Measurements from ENCODE around the gene ETV7.

The ETV7 gene

GRCh38 chr6:36333931-36334725 is 53.3 kb downstream of the ETV7 start:
- Histone ChIP-seq H3K4me3 (ENCODE audit: low read length) (no peak overlapping the region), H3K9me3 (ENCODE audit: control insufficient read depth, insufficient read depth, low read length) (no peaks in the 10 kb centered on the region), H3K27ac (ENCODE audit: low read length) (no peak overlapping the region), H3K4me1 (ENCODE audit: control insufficient read depth, insufficient read depth, low read length) (no peaks in the 10 kb centered on the region), H3K27me3 (ENCODE audit: control insufficient read depth, insufficient read depth, low read length) (no peaks in the 10 kb centered on the region), H3K36me3 (ENCODE audit: control insufficient read depth, insufficient read depth, low read length) (no peaks in the 10 kb centered on the region)
- DNase-seq (ENCODE audit: low read depth, low spot score), result no peak
- no CpG with 5 or more reads among the region's 20 CpGs for WGBS (ENCODE audit: insufficient coverage, insufficient read length)

GRCh38 chr6:36333171-36333895 is 54.1 kb downstream of the ETV7 start:
- no peaks in the 10 kb centered on the region for H3K9me3 ChIP-seq (ENCODE audit: control insufficient read depth, insufficient read depth, low read length)

GRCh38 chr6:36331381-36331780 is 56.1 kb downstream of the ETV7 start:
- Histone ChIP-seq H3K36me3 (ENCODE audit: control insufficient read depth, insufficient read depth, low read length) (no peaks in the 10 kb centered on the region), H3K4me3 (ENCODE audit: low read length) (no peak overlapping the region), H3K27ac (ENCODE audit: low read length) (no peak overlapping the region), H3K9me3 (ENCODE audit: control insufficient read depth, insufficient read depth, low read length) (no peaks in the 10 kb centered on the region), H3K27me3 (ENCODE audit: control insufficient read depth, insufficient read depth, low read length) (no peaks in the 10 kb centered on the region), H3K4me1 (ENCODE audit: control insufficient read depth, insufficient read depth, low read length) (no peaks in the 10 kb centered on the region)
- no peak for DNase-seq (ENCODE audit: low read depth, low spot score)
- WGBS (ENCODE audit: insufficient coverage, insufficient read length), result no CpG with 5 or more reads among the region's 6 CpGs

More at GRCh38 chr6:36333171-36333895, 54.1 kb downstream of the ETV7 start:
- Histone ChIP-seq H3K27ac (ENCODE audit: low read length) (no peak overlapping the region), H3K4me1 (ENCODE audit: control insufficient read depth, insufficient read depth, low read length) (no peaks in the 10 kb centered on the region), H3K36me3 (ENCODE audit: control insufficient read depth, insufficient read depth, low read length) (no peaks in the 10 kb centered on the region), H3K4me3 (ENCODE audit: low read length) (no peak overlapping the region), H3K27me3 (ENCODE audit: control insufficient read depth, insufficient read depth, low read length) (no peaks in the 10 kb centered on the region)
- DNase-seq (ENCODE audit: low read depth, low spot score), result no peak
- WGBS (ENCODE audit: insufficient coverage, insufficient read length), result no CpG with 5 or more reads among the region's 8 CpGs

- no peak overlapping the region for H3K4me3 ChIP-seq (ENCODE audit: low read length)
- no peaks in the 10 kb centered on the region for H3K4me1 ChIP-seq (ENCODE audit: control insufficient read depth, insufficient read depth, low read length)
- no peak for DNase-seq (ENCODE audit: low read depth, low spot score)
- no peaks in the 10 kb centered on the region for H3K36me3 ChIP-seq (ENCODE audit: control insufficient read depth, insufficient read depth, low read length)
- H3K27ac ChIP-seq (ENCODE audit: low read length), result no peak overlapping the region
- H3K27me3 ChIP-seq (ENCODE audit: control insufficient read depth, insufficient read depth, low read length), result no peaks in the 10 kb centered on the region
- no peaks in the 10 kb centered on the region for H3K9me3 ChIP-seq (ENCODE audit: control insufficient read depth, insufficient read depth, low read length)
- no CpG with 5 or more reads among the region's 14 CpGs for WGBS (ENCODE audit: insufficient coverage, insufficient read length)
Measured at GRCh38 chr6:36330366-36330765, 57.1 kb downstream of the ETV7 start.

GRCh38 chr6:36329798-36330291 is 57.6 kb downstream of the ETV7 start:
- WGBS (ENCODE audit: insufficient coverage, insufficient read length), result no CpG with 5 or more reads among the region's 14 CpGs
- Histone ChIP-seq H3K36me3 (ENCODE audit: control insufficient read depth, insufficient read depth, low read length) (no peaks in the 10 kb centered on the region), H3K27ac (ENCODE audit: low read length) (no peak overlapping the region), H3K27me3 (ENCODE audit: control insufficient read depth, insufficient read depth, low read length) (no peaks in the 10 kb centered on the region), H3K4me1 (ENCODE audit: control insufficient read depth, insufficient read depth, low read length) (no peaks in the 10 kb centered on the region), H3K9me3 (ENCODE audit: control insufficient read depth, insufficient read depth, low read length) (no peaks in the 10 kb centered on the region), H3K4me3 (ENCODE audit: low read length) (no peak overlapping the region)
- no peak for DNase-seq (ENCODE audit: low read depth, low spot score)

GRCh38 chr6:36328600-36328999 is 58.9 kb downstream of the ETV7 start:
- no peak overlapping the region for H3K27ac ChIP-seq (ENCODE audit: low read length)
- no peaks in the 10 kb centered on the region for H3K27me3 ChIP-seq (ENCODE audit: control insufficient read depth, insufficient read depth, low read length)
- no CpG with 5 or more reads among the region's 7 CpGs for WGBS (ENCODE audit: insufficient coverage, insufficient read length)
- H3K36me3 ChIP-seq (ENCODE audit: control insufficient read depth, insufficient read depth, low read length), result no peaks in the 10 kb centered on the region
- H3K9me3 ChIP-seq (ENCODE audit: control insufficient read depth, insufficient read depth, low read length), result no peaks in the 10 kb centered on the region
- DNase-seq (ENCODE audit: low read depth, low spot score), result no peak
- no peaks in the 10 kb centered on the region for H3K4me1 ChIP-seq (ENCODE audit: control insufficient read depth, insufficient read depth, low read length)
- no peak overlapping the region for H3K4me3 ChIP-seq (ENCODE audit: low read length)

- H3K27me3 ChIP-seq (ENCODE audit: control insufficient read depth, insufficient read depth, low read length), result no peaks in the 10 kb centered on the region
- H3K4me3 ChIP-seq (ENCODE audit: low read length), result no peak overlapping the region
- H3K9me3 ChIP-seq (ENCODE audit: control insufficient read depth, insufficient read depth, low read length), result no peaks in the 10 kb centered on the region
- DNase-seq (ENCODE audit: low read depth, low spot score), result no peak
- H3K27ac ChIP-seq (ENCODE audit: low read length), result no peak overlapping the region
- H3K36me3 ChIP-seq (ENCODE audit: control insufficient read depth, insufficient read depth, low read length), result no peaks in the 10 kb centered on the region
- H3K4me1 ChIP-seq (ENCODE audit: control insufficient read depth, insufficient read depth, low read length), result no peaks in the 10 kb centered on the region
Measured at GRCh38 chr6:36327919-36328236, 59.6 kb downstream of the ETV7 start.

GRCh38 chr6:36327226-36327918 is 60.1 kb downstream of the ETV7 start:
- WGBS (ENCODE audit: insufficient coverage, insufficient read length), result no CpG with 5 or more reads among the region's 6 CpGs
- Histone ChIP-seq H3K9me3 (ENCODE audit: control insufficient read depth, insufficient read depth, low read length) (no peaks in the 10 kb centered on the region), H3K36me3 (ENCODE audit: control insufficient read depth, insufficient read depth, low read length) (no peaks in the 10 kb centered on the region), H3K4me3 (ENCODE audit: low read length) (no peak overlapping the region), H3K4me1 (ENCODE audit: control insufficient read depth, insufficient read depth, low read length) (no peaks in the 10 kb centered on the region), H3K27me3 (ENCODE audit: control insufficient read depth, insufficient read depth, low read length) (no peaks in the 10 kb centered on the region), H3K27ac (ENCODE audit: low read length) (no peak overlapping the region)
- DNase-seq (ENCODE audit: low read depth, low spot score), result no peak

- Histone ChIP-seq H3K4me3 (ENCODE audit: low read length) (no peak overlapping the region), H3K9me3 (ENCODE audit: control insufficient read depth, insufficient read depth, low read length) (no peaks in the 10 kb centered on the region), H3K4me1 (ENCODE audit: control insufficient read depth, insufficient read depth, low read length) (no peaks in the 10 kb centered on the region), H3K27ac (ENCODE audit: low read length) (no peak overlapping the region), H3K27me3 (ENCODE audit: control insufficient read depth, insufficient read depth, low read length) (no peaks in the 10 kb centered on the region), H3K36me3 (ENCODE audit: control insufficient read depth, insufficient read depth, low read length) (no peaks in the 10 kb centered on the region)
- no CpG with 5 or more reads among the region's 7 CpGs for WGBS (ENCODE audit: insufficient coverage, insufficient read length)
- no peak for DNase-seq (ENCODE audit: low read depth, low spot score)
Measured at GRCh38 chr6:36326356-36326995, 61.0 kb downstream of the ETV7 start.

- DNase-seq (ENCODE audit: low read depth, low spot score), result no peak
- H3K4me3 ChIP-seq (ENCODE audit: low read length), result no peak overlapping the region
- no peaks in the 10 kb centered on the region for H3K4me1 ChIP-seq (ENCODE audit: control insufficient read depth, insufficient read depth, low read length)
- no peaks in the 10 kb centered on the region for H3K9me3 ChIP-seq (ENCODE audit: control insufficient read depth, insufficient read depth, low read length)
- no CpG with 5 or more reads among the region's 4 CpGs for WGBS (ENCODE audit: insufficient coverage, insufficient read length)
- H3K27me3 ChIP-seq (ENCODE audit: control insufficient read depth, insufficient read depth, low read length), result no peaks in the 10 kb centered on the region
- no peak overlapping the region for H3K27ac ChIP-seq (ENCODE audit: low read length)
- no peaks in the 10 kb centered on the region for H3K36me3 ChIP-seq (ENCODE audit: control insufficient read depth, insufficient read depth, low read length)
Measured at GRCh38 chr6:36324715-36325114, 62.8 kb downstream of the ETV7 start.
